Measurements from ENCODE around the gene WASF2.

Gene WASF2

DNA sequence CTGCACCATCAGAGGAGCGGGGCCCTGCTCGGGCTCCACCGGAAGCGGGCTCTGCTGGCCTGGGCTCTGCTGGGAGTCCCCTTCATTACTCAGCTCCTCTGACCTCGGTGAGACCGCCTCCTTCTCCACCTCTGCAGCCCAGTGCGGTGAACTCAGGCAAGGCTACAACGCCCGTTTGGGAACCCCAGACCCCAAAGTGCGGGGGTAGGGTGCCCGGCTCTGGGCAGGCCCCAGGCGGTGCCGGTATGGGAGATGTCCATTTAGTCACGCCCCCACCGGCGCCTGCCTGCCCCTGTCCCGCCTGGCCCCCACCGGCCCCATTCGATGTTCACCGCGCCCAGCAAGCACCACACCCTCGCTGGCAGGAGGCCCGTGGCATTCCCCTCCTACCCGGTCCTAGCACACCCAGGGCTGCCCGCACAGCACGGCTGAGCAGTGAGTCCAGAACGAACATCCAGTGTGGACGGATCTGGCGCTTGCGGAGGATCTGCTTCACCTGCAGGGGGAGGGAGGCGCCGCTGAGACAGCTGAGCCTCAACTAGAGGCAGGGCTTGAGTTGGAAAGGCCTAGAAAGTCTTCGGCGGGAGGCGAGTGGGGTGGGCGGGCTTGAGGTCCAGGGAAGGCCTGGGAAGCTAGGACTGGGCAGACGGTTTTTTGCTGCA is 133.2 kb downstream of the WASF2 start:
- DNase-seq (ENCODE audit: extremely low read depth, low read depth): no peak
- no peak overlapping the region for H3K4me3 ChIP-seq (replicated peaks; ENCODE audit: low read depth, low read length)
- TF ChIP-seq, protein P1, sequence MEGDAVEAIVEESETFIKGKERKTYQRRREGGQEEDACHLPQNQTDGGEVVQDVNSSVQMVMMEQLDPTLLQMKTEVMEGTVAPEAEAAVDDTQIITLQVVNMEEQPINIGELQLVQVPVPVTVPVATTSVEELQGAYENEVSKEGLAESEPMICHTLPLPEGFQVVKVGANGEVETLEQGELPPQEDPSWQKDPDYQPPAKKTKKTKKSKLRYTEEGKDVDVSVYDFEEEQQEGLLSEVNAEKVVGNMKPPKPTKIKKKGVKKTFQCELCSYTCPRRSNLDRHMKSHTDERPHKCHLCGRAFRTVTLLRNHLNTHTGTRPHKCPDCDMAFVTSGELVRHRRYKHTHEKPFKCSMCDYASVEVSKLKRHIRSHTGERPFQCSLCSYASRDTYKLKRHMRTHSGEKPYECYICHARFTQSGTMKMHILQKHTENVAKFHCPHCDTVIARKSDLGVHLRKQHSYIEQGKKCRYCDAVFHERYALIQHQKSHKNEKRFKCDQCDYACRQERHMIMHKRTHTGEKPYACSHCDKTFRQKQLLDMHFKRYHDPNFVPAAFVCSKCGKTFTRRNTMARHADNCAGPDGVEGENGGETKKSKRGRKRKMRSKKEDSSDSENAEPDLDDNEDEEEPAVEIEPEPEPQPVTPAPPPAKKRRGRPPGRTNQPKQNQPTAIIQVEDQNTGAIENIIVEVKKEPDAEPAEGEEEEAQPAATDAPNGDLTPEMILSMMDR (IDR thresholded peaks at IDR 0.05; ENCODE audit: low read depth, low read length, missing control alignments): no peak

DNA sequence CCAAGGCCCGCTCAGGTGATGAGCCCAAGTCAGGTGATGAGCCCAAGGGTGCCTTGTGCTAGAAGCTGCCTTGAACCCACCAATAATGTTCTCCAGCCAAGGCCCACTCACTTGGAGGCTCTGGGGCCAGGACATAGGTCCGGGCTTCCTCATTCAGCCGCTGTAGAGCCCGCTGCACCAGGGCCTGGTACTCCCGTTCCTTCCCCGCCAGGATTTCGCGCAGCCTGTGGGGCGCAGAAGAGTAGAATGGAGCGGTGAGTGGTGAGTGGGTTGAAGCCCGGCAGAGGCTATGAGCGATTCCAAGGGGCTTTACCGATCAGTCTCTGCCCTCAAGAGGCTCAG is 133.7 kb downstream of the WASF2 start:
- no peak overlapping the region for H3K4me3 ChIP-seq (replicated peaks; ENCODE audit: low read depth, low read length)
- no peak for DNase-seq (ENCODE audit: extremely low read depth, low read depth)
- TF ChIP-seq, protein P1 (IDR thresholded peaks at IDR 0.05; ENCODE audit: low read depth, low read length, missing control alignments): no peak

DNA sequence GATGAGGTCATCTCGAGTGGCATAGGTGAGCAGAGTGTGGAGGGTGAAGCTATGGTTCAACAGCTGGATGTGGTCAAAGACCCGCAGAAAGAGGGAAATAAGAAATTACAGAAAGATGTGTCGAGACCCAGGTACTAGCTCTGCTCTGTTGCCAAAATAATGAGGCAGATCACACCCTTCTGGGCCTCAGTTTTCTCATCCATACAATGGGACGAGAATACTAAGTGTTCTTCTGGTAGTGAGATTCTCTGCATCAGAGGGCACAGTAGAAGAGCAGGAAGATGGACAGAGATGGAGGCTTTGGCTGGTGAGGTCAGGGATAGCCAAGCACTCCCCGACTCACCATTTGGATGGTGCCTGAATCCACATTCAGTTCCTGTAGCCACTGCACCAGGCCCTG is 134.3 kb downstream of the WASF2 start:
- TF ChIP-seq, protein P1 (IDR thresholded peaks at IDR 0.05; ENCODE audit: low read depth, low read length, missing control alignments): no peak
- no peak overlapping the region for H3K4me3 ChIP-seq (replicated peaks; ENCODE audit: low read depth, low read length)
- no peak for DNase-seq (ENCODE audit: extremely low read depth, low read depth)
